HCT116 (cell line): ENCODE measurements around the gene PLOD2.

Experiments used
- POLR2A ChIP-seq: IDR thresholded peaks from 2 replicates; pipeline ENCODE4 v1.7.0; 2011; ENCODE audit warnings: borderline replicate concordance; ENCODE audit not compliant: insufficient read depth, insufficient read length; ENCODE audit errors: extremely low read depth
- RAD21 ChIP-seq: IDR thresholded peaks from 2 replicates; pipeline ENCODE4 v1.6.1; 2012; ENCODE audit warnings: low read depth, mild to moderate bottlenecking
- TF ChIP-seq, protein P1 (sequence below), 3 experiments: fragments of 200-600 bp in 1 of 3; sonication (generic) in 1 of 3; IDR thresholded peaks in 2 of 3; conservative IDR thresholded peaks in 1 of 3; 2 replicates each; pipeline ENCODE4 v1.5.1; 2012 to 2017; ENCODE audit warnings: low read depth in 2 of 3, low read length in 2 of 3, antibody characterized with exemption in 1 of 3, borderline replicate concordance in 1 of 3, control low read depth in 1 of 3, mild to moderate bottlenecking in 1 of 3, mixed read lengths in 1 of 3, mixed run types in 1 of 3, moderate library complexity in 1 of 3; ENCODE audit not compliant: insufficient read depth in 1 of 3

- TF ChIP-seq, protein P1, sequence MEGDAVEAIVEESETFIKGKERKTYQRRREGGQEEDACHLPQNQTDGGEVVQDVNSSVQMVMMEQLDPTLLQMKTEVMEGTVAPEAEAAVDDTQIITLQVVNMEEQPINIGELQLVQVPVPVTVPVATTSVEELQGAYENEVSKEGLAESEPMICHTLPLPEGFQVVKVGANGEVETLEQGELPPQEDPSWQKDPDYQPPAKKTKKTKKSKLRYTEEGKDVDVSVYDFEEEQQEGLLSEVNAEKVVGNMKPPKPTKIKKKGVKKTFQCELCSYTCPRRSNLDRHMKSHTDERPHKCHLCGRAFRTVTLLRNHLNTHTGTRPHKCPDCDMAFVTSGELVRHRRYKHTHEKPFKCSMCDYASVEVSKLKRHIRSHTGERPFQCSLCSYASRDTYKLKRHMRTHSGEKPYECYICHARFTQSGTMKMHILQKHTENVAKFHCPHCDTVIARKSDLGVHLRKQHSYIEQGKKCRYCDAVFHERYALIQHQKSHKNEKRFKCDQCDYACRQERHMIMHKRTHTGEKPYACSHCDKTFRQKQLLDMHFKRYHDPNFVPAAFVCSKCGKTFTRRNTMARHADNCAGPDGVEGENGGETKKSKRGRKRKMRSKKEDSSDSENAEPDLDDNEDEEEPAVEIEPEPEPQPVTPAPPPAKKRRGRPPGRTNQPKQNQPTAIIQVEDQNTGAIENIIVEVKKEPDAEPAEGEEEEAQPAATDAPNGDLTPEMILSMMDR (IDR thresholded peaks at IDR 0.05 in 2 of 3, conservative IDR thresholded peaks at IDR 0.05 in 1 of 3; ENCODE audit: borderline replicate concordance in 1 of 3, insufficient read depth in 1 of 3, low read depth in 2 of 3, low read length in 2 of 3): no peak
- TF ChIP-seq RAD21 (no peak), POLR2A (no peak)
Measured at GRCh38 chr3:146199762-146200161, 38.8 kb upstream of the PLOD2 start.
